H7 (cell line): ENCODE results near the gene RBMX2. TPM values are rescaled to one million over a fixed set of nuclear protein-coding genes. Genes with fewer than 3 reads are reported as not detected.
"Not testable (repeated sequence)": the region's sequence is repeated elsewhere in the genome, so short reads cannot be mapped to it uniquely, and the experiment has no call there.

Source experiments
- DNase-seq: peaks from one replicate; pipeline ENCODE4 v3.0.0; 2012
- H3K27me3 ChIP-seq: 2 replicates; pipeline ENCODE4 v1.6.0; 2011; ENCODE audit warnings: mild to moderate bottlenecking, low read length; ENCODE audit not compliant: control insufficient read depth, insufficient read depth
- H3K36me3 ChIP-seq: replicated peaks from 2 replicates; pipeline ENCODE4 v1.5.1; 2011; ENCODE audit warnings: low read length; ENCODE audit not compliant: control insufficient read depth, insufficient read depth
- H3K4me3 ChIP-seq: 2 replicates; pipeline ENCODE4 v1.5.1; 2011; ENCODE audit warnings: low read depth, mild to moderate bottlenecking, control low read depth, low read length, moderate library complexity; ENCODE audit not compliant: insufficient read depth
- total RNA-seq: library from RNA; depleted of rRNA; stranded (reverse); fragments of >200 nt; shearing (Covaris generic); gene quantifications from 2 replicates; pipeline ENCODE4 v1.2.3, GENCODE V29; 2014; rRNA removed

The RBMX2 gene
- 42.8 and 62.9 TPM in 2 replicates for total RNA-seq

- peak; percentile 98 for DNase-seq
- peak within 1 kb of the TSS; percentile 96 for H3K4me3 ChIP-seq
- H3K27me3 ChIP-seq: peaks cover 5% of the 10 kb centered on the region; the same call in 1 of the 2 replicates
Observed at GRCh38 chrX:130401415-130402207, at the start of gene RBMX2. TSS of gene RBMX2 (plus strand) at chrX:130401987. CDS start at chrX:130402033, 46 bp downstream.

GRCh38 chrX:130352050-130352449 lies 49.7 kb upstream of the RBMX2 start:
- not testable (repeated sequence) for H3K36me3 ChIP-seq

More at GRCh38 chrX:130401415-130402207, at the start of gene RBMX2:
- peaks cover 11% of the 10 kb centered on the region for H3K36me3 ChIP-seq

GRCh38 chrX:130376077-130376476 lies 25.7 kb upstream of the RBMX2 start:
- no peak overlapping the region for H3K4me3 ChIP-seq
- H3K36me3 ChIP-seq: no peaks in the 10 kb centered on the region
- no peaks in the 10 kb centered on the region for H3K27me3 ChIP-seq
- DNase-seq: no peak

More at GRCh38 chrX:130352050-130352449, 49.7 kb upstream of the RBMX2 start:
- DNase-seq, H3K27me3 ChIP-seq, H3K4me3 ChIP-seq: not testable (repeated sequence)

- H3K36me3 ChIP-seq: no peaks in the 10 kb centered on the region
- no peak for DNase-seq
- H3K4me3 ChIP-seq: no peak overlapping the region
- no peaks in the 10 kb centered on the region; the same call in 1 of the 2 replicates for H3K27me3 ChIP-seq
Observed at GRCh38 chrX:130378024-130378669, 23.6 kb upstream of the RBMX2 start.

- Histone ChIP-seq H3K27me3 (no peaks in the 10 kb centered on the region; the same call in 1 of the 2 replicates), H3K36me3 (no peaks in the 10 kb centered on the region), H3K4me3 (no peak within 1 kb of the TSS)
- no peak for DNase-seq
Observed at GRCh38 chrX:130385520-130385919, 16.3 kb upstream of the RBMX2 start, which contains the start of gene GPR119. TSS of gene GPR119 (minus strand) at chrX:130385674. CDS start at chrX:130385447, 227 bp downstream.

- Histone ChIP-seq H3K27me3 (no peaks in the 10 kb centered on the region; the same call in 1 of the 2 replicates), H3K4me3 (no peak overlapping the region), H3K36me3 (no peaks in the 10 kb centered on the region)
- no peak for DNase-seq
Observed at GRCh38 chrX:130386408-130386808, 15.4 kb upstream of the RBMX2 start.

- Histone ChIP-seq H3K36me3 (no peaks in the 10 kb centered on the region), H3K27me3 (no peaks in the 10 kb centered on the region; the same call in 1 of the 2 replicates), H3K4me3 (no peak overlapping the region)
- DNase-seq: peak; percentile 67
Observed at GRCh38 chrX:130393451-130394074, 8.2 kb upstream of the RBMX2 start.

GRCh38 chrX:130395341-130395740 lies 6.4 kb upstream of the RBMX2 start:
- H3K4me3 ChIP-seq: no peak overlapping the region
- DNase-seq: no peak
- H3K27me3 ChIP-seq: peaks cover 5% of the 10 kb centered on the region; the same call in 1 of the 2 replicates
- H3K36me3 ChIP-seq: no peaks in the 10 kb centered on the region

- peaks cover 11% of the 10 kb centered on the region for H3K36me3 ChIP-seq
- peak overlapping the region; percentile 96 for H3K4me3 ChIP-seq
- H3K27me3 ChIP-seq: peaks cover 5% of the 10 kb centered on the region; the same call in 1 of the 2 replicates
- DNase-seq: no peak
Observed at GRCh38 chrX:130402208-130402684, 459 bp downstream of the RBMX2 start.

- Histone ChIP-seq H3K4me3 (no peak overlapping the region), H3K27me3 (no peaks in the 10 kb centered on the region), H3K36me3 (peaks cover 19% of the 10 kb centered on the region)
- DNase-seq: no peak
Observed at GRCh38 chrX:130413415-130413814, 11.6 kb downstream of the RBMX2 start.

- Histone ChIP-seq H3K4me3 (no peak overlapping the region), H3K27me3 (no peaks in the 10 kb centered on the region), H3K36me3 (peaks cover 16% of the 10 kb centered on the region)
- no peak for DNase-seq
Observed at GRCh38 chrX:130414800-130415199, 13.0 kb downstream of the RBMX2 start.

GRCh38 chrX:130415201-130415600 lies 13.4 kb downstream of the RBMX2 start:
- no peak for DNase-seq
- Histone ChIP-seq H3K27me3 (no peaks in the 10 kb centered on the region), H3K36me3 (peaks cover 13% of the 10 kb centered on the region), H3K4me3 (no peak overlapping the region)

GRCh38 chrX:130416785-130417184 lies 15.0 kb downstream of the RBMX2 start:
- Histone ChIP-seq H3K36me3 (peaks cover 6% of the 10 kb centered on the region), H3K4me3 (no peak overlapping the region), H3K27me3 (no peaks in the 10 kb centered on the region)
- no peak for DNase-seq

GRCh38 chrX:130418066-130418465 lies 16.3 kb downstream of the RBMX2 start:
- no peak for DNase-seq
- H3K36me3 ChIP-seq: peaks cover 3% of the 10 kb centered on the region

More at GRCh38 chrX:130418066-130418465, 16.3 kb downstream of the RBMX2 start:
- Histone ChIP-seq H3K27me3 (no peaks in the 10 kb centered on the region), H3K4me3 (no peak overlapping the region)
